HG03558 (cell line): ENCODE data around the gene RABL6.
"Not testable (repeated sequence)": the region's sequence is repeated elsewhere in the genome, so short reads cannot be mapped to it uniquely, and the experiment has no call there.

ENCODE experiments used
- ATAC-seq: cut with Tn5 transposase; IDR thresholded peaks from one replicate; pipeline ENCODE4 v1.9.1; 2021; ENCODE audit warnings: moderate number of reproducible peaks; ENCODE audit not compliant: unreplicated experiment; ENCODE audit errors: extremely low read depth

The RABL6 gene

GRCh38 chr9:136774416-136775045 lies 33.2 kb upstream of the RABL6 start:
- ATAC-seq: no peak

- ATAC-seq: no peak
Measured at GRCh38 chr9:136775191-136775590, 32.6 kb upstream of the RABL6 start.

- no peak for ATAC-seq
Measured at GRCh38 chr9:136776947-136777346, 30.8 kb upstream of the RABL6 start.

GRCh38 chr9:136777359-136777758 lies 30.4 kb upstream of the RABL6 start:
- ATAC-seq: no peak

GRCh38 chr9:136779808-136780207 lies 27.9 kb upstream of the RABL6 start:
- no peak for ATAC-seq

GRCh38 chr9:136782452-136782851 lies 25.3 kb upstream of the RABL6 start:
- ATAC-seq: no peak

- no peak for ATAC-seq
Measured at GRCh38 chr9:136784249-136784996, 23.3 kb upstream of the RABL6 start.

- no peak for ATAC-seq
Measured at GRCh38 chr9:136784997-136785361, 22.8 kb upstream of the RABL6 start.

GRCh38 chr9:136785565-136786355 lies 22.0 kb upstream of the RABL6 start:
- not testable (repeated sequence) for ATAC-seq

- no peak for ATAC-seq
Measured at GRCh38 chr9:136786451-136786850, 21.3 kb upstream of the RABL6 start.

GRCh38 chr9:136786983-136787382 lies 20.8 kb upstream of the RABL6 start:
- not testable (repeated sequence) for ATAC-seq

- no peak for ATAC-seq
Measured at GRCh38 chr9:136787690-136788400, 19.9 kb upstream of the RABL6 start.

GRCh38 chr9:136788644-136789522 lies 18.9 kb upstream of the RABL6 start:
- ATAC-seq: not testable (repeated sequence)

- no peak for ATAC-seq
Measured at GRCh38 chr9:136789523-136789937, 18.2 kb upstream of the RABL6 start.

- ATAC-seq: peak; percentile 66
Measured at GRCh38 chr9:136790640-136791515, 16.9 kb upstream of the RABL6 start, which contains the start of gene TMEM141. TMEM141 (plus strand) TSS chr9:136791344; CDS start chr9:136791371, 27 bp downstream.

GRCh38 chr9:136791516-136792276 lies 16.1 kb upstream of the RABL6 start:
- no peak for ATAC-seq

GRCh38 chr9:136792321-136793085 lies 15.2 kb upstream of the RABL6 start:
- ATAC-seq: no peak
